Left lung (tissue), 10 donors: Measurements from ENCODE around the gene PCBP1. TPM values are rescaled to one million over a fixed set of nuclear protein-coding genes. Genes with fewer than 3 reads are reported as not detected.
A peak's percentile ranks its signal among the peaks of the same experiment; 100 is the strongest.
"Not testable (repeated sequence)": the region's sequence is repeated elsewhere in the genome, so short reads cannot be mapped to it uniquely, and the experiment has no call there.

Experiments used
- ATAC-seq: fragments of 200-7000 bp; cut with Tn5 transposase; one replicate; pipeline ENCODE4 v1.9.1; 2020; ENCODE audit warnings: moderate library complexity
- DNase-seq, 4 donors: peaks; one replicate each; pipeline ENCODE4 v3.0.0-alpha.2; 2013 to 2020
- H3K27ac ChIP-seq, 2 donors: fragments of 200-600 bp; sonication (generic) in 1 of 2; one replicate each; pipeline versions ENCODE4 v1.5.0 to v1.8.0; 2020 to 2021
- H3K27me3 ChIP-seq, 2 donors: fragments of 200-600 bp; sonication (generic) in 1 of 2; one replicate each; pipeline versions ENCODE4 v1.5.0 to v1.8.0; 2020 to 2021
- H3K36me3 ChIP-seq, 2 donors: fragments of 200-600 bp; sonication (generic) in 1 of 2; one replicate each; pipeline versions ENCODE4 v1.5.0 to v1.8.0; 2020 to 2021
- H3K4me1 ChIP-seq, 2 donors: fragments of 200-600 bp; one replicate each; pipeline ENCODE4 v1.8.0; 2021
- H3K4me3 ChIP-seq, 2 donors: fragments of 200-600 bp; sonication (generic) in 1 of 2; one replicate each; pipeline versions ENCODE4 v1.5.0 to v1.8.0; 2020 to 2021; ENCODE audit warnings: mild to moderate bottlenecking in 1 of 2
- H3K9me3 ChIP-seq, 2 donors: fragments of 200-600 bp; sonication (generic) in 1 of 2; one replicate each; pipeline versions ENCODE4 v1.5.0 to v1.8.0; 2020 to 2021
- CTCF ChIP-seq, 2 donors: fragments of 200-600 bp; sonication (generic) in 1 of 2; IDR thresholded peaks; one replicate each; pipeline versions ENCODE4 v1.5.0 to v1.8.0; 2021; ENCODE audit warnings: antibody characterized with exemption in 2 of 2
- intact Hi-C, 2 donors: fragments of 100-400 bp; cut with DNase I; formaldehyde crosslinking; loops; one replicate each; pipeline versions ENCODE4 v1.11.2 to v1.14.2; 2022
- polyA plus RNA-seq, 6 donors: library from polyadenylated mRNA; unstranded; fragments of 120-200 nt; gene quantifications; one replicate each; pipeline ENCODE4 v1.2.1, GENCODE V29; 2013; ENCODE audit not compliant: insufficient read length in 6 of 6
- total RNA-seq, 2 donors: library from RNA; stranded (reverse); fragmentation: NEBNext Ultra II Directional; extraction: Animal tissue kit (Norgen Biotek cat#: 25700); gene quantifications; one replicate each; pipeline ENCODE4 v1.2.1, GENCODE V29; 2021
- donor health status: DM: no; HTN: yes; CAD: no.
- donor health status: DM: no; HTN: no; CAD: no.

PCBP1 gene
- total and polyA plus RNA-seq, 8 donors = 172 to 404 (median 226) TPM

GRCh38 chr2:70091364-70091763 lies 4.1 kb downstream of the PCBP1 start:
- Histone ChIP-seq H3K36me3 (peaks cover 0 to 13% of the 10 kb centered on the region in 2 donors), H3K9me3 (no peaks in the 10 kb centered on the region), H3K4me1 (peaks cover 8 to 60% of the 10 kb centered on the region in 2 donors), H3K27ac (no peak overlapping the region), H3K4me3 (no peak overlapping the region), H3K27me3 (no peaks in the 10 kb centered on the region)
- DNase-seq (no peak), ATAC-seq (no peak)
- intact Hi-C loops = no loop called here
- TF ChIP-seq CTCF (IDR thresholded peaks at IDR 0.05) = no peak

GRCh38 chr2:70091816-70092215 lies 4.5 kb downstream of the PCBP1 start:
- Histone ChIP-seq H3K4me1 (peaks cover 8 to 65% of the 10 kb centered on the region in 2 donors), H3K27ac (no peak overlapping the region), H3K36me3 (peaks cover 0 to 13% of the 10 kb centered on the region in 2 donors), H3K4me3 (no peak overlapping the region), H3K9me3 (no peaks in the 10 kb centered on the region), H3K27me3 (no peaks in the 10 kb centered on the region)
- no peak for ATAC-seq
- intact Hi-C loops = no loop called here
- DNase-seq = no peak
- no peak for TF ChIP-seq CTCF (IDR thresholded peaks at IDR 0.05)

GRCh38 chr2:70092576-70093243 lies 5.4 kb downstream of the PCBP1 start:
- H3K36me3 ChIP-seq = peaks cover 0 to 13% of the 10 kb centered on the region in 2 donors
- H3K9me3 ChIP-seq, H3K27me3 ChIP-seq, H3K27ac ChIP-seq, DNase-seq, intact Hi-C loops, ATAC-seq, H3K4me3 ChIP-seq: not testable (repeated sequence)
- peaks cover 8 to 65% of the 10 kb centered on the region in 2 donors for H3K4me1 ChIP-seq

- DNase-seq (no peak), ATAC-seq (peak; percentile 13)
- H3K9me3 ChIP-seq = no peaks in the 10 kb centered on the region
- intact Hi-C loops = no loop called here
- TF ChIP-seq CTCF (IDR thresholded peaks at IDR 0.05) = no peak
- no peaks in the 10 kb centered on the region for H3K36me3 ChIP-seq
- no peaks in the 10 kb centered on the region for H3K27me3 ChIP-seq
- peaks cover 8 to 65% of the 10 kb centered on the region in 2 donors for H3K4me1 ChIP-seq
- H3K4me3 ChIP-seq = peak overlapping the region in 1 of 2 donors; percentile 11
- peak overlapping the region; percentile 88 to 98 for H3K27ac ChIP-seq
Observed at GRCh38 chr2:70094171-70094977, 7.1 kb downstream of the PCBP1 start.

GRCh38 chr2:70094978-70095719 lies 7.9 kb downstream of the PCBP1 start:
- intact Hi-C loops = no loop called here
- H3K4me3 ChIP-seq = peak overlapping the region in 1 of 2 donors; percentile 11

More at GRCh38 chr2:70094978-70095719, 7.9 kb downstream of the PCBP1 start:
- Histone ChIP-seq H3K36me3 (no peaks in the 10 kb centered on the region), H3K27ac (peak overlapping the region; percentile 88 to 98), H3K27me3 (no peaks in the 10 kb centered on the region), H3K9me3 (no peaks in the 10 kb centered on the region), H3K4me1 (peaks cover 8 to 57% of the 10 kb centered on the region in 2 donors)
- DNase-seq = peak in 2 of 4 donors; percentile 65 to 77
- ATAC-seq = peak; percentile 93
- TF ChIP-seq CTCF (IDR thresholded peaks at IDR 0.05) = no peak
